GM19438 (cell line): Measurements from ENCODE around the gene SETBP1.

Experiments
- ATAC-seq: cut with Tn5 transposase; IDR thresholded peaks from one replicate; pipeline ENCODE4 v1.9.1; 2021; ENCODE audit warnings: low read depth; ENCODE audit not compliant: unreplicated experiment

SETBP1 gene

GRCh38 chr18:44702594-44702993 is 21.9 kb downstream of the SETBP1 start:
- ATAC-seq: no peak

- ATAC-seq: no peak
These were observed 23.6 kb downstream of the SETBP1 start for GRCh38 chr18:44704135-44704789.

- no peak for ATAC-seq
These were observed 24.5 kb downstream of the SETBP1 start for GRCh38 chr18:44705075-44705675.

- ATAC-seq: no peak
These were observed 27.9 kb downstream of the SETBP1 start for GRCh38 chr18:44708451-44709083.

GRCh38 chr18:44709307-44710126 is 28.8 kb downstream of the SETBP1 start:
- ATAC-seq: peak; percentile 99

GRCh38 chr18:44710931-44711330 is 30.2 kb downstream of the SETBP1 start:
- no peak for ATAC-seq

GRCh38 chr18:44712025-44712424 is 31.3 kb downstream of the SETBP1 start:
- ATAC-seq: no peak

- ATAC-seq: no peak
These were observed 32.7 kb downstream of the SETBP1 start for GRCh38 chr18:44713435-44713834.

GRCh38 chr18:44714376-44714775 is 33.7 kb downstream of the SETBP1 start:
- no peak for ATAC-seq

- no peak for ATAC-seq
These were observed 34.6 kb downstream of the SETBP1 start for GRCh38 chr18:44715245-44715644.

GRCh38 chr18:44715842-44716241 is 35.2 kb downstream of the SETBP1 start:
- no peak for ATAC-seq

- no peak for ATAC-seq
These were observed 36.0 kb downstream of the SETBP1 start for GRCh38 chr18:44716697-44717163.

- no peak for ATAC-seq
These were observed 38.9 kb downstream of the SETBP1 start for GRCh38 chr18:44719519-44720060.

GRCh38 chr18:44721748-44722147 is 41.1 kb downstream of the SETBP1 start:
- peak; percentile 39 for ATAC-seq

- no peak for ATAC-seq
These were observed 42.7 kb downstream of the SETBP1 start for GRCh38 chr18:44723411-44723810.

GRCh38 chr18:44724105-44724778 is 43.6 kb downstream of the SETBP1 start:
- ATAC-seq: no peak

- ATAC-seq: peak; percentile 59
These were observed 44.8 kb downstream of the SETBP1 start for GRCh38 chr18:44725300-44726058.

GRCh38 chr18:44726059-44726421 is 45.4 kb downstream of the SETBP1 start:
- ATAC-seq: no peak

GRCh38 chr18:44727291-44727690 is 46.6 kb downstream of the SETBP1 start:
- no peak for ATAC-seq
